ENCODE data around the gene GPX4. TPM values are rescaled to one million over a fixed set of nuclear protein-coding genes. Genes with fewer than 3 reads are reported as not detected.

The GPX4 gene
- total RNA-seq, 4 donors from 2014 or later, result 267 to 359 (median 344) TPM

GRCh38 chr19:1122021-1122971, 18.5 kb downstream of the GPX4 start:
- H3K4me1 ChIP-seq, result peaks cover 21% of the 10 kb centered on the region
- H3K9me3 ChIP-seq, result no peaks in the 10 kb centered on the region
- DNase-seq (ENCODE audit: low spot score in 2 of 2), result no peak
- peaks cover 97% of the 10 kb centered on the region for H3K36me3 ChIP-seq
- no peak overlapping the region for H3K27ac ChIP-seq
- no peak for TF ChIP-seq CTCF (IDR thresholded peaks at IDR 0.05)
- TF ChIP-seq POLR2A (IDR thresholded peaks at IDR 0.05), result no peak
- TF ChIP-seq EP300 (IDR thresholded peaks at IDR 0.05), result no peak
- TF ChIP-seq POLR2AphosphoS5 (IDR thresholded peaks at IDR 0.05), result no peak
- H3K27me3 ChIP-seq, result no peaks in the 10 kb centered on the region
- H3K4me3 ChIP-seq, result no peak overlapping the region
- 96% methylated on average over 54 of the region's 63 CpGs for WGBS

DNA sequence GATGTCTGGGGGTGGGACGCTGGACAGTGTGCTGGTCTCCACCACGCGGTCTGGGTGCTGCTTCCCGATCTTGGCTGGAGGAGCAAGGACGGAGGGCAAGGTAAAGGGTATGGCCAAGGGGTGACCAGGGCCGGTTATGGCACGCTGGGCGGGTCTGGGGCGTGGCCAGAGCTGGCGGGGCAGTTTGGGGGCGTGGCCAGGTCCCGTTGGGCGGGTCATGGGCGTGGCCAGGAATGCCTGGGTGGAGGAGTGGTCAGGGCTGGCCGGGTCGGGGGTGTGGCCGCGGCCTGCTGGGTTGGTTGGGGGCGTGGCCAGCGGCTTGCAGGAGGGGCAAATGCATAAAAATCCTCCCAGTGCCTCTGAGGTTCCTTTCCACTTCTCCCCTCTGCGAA, 19.2 kb downstream of the GPX4 start:
- Histone ChIP-seq H3K27ac (no peak overlapping the region), H3K36me3 (peaks cover 97% of the 10 kb centered on the region)

GRCh38 chr19:1123381-1123780, 19.6 kb downstream of the GPX4 start:
- peaks cover 21% of the 10 kb centered on the region for H3K4me1 ChIP-seq
- 97% methylated on average over 16 of the region's 20 CpGs for WGBS
- no peak overlapping the region for H3K4me3 ChIP-seq
- H3K9me3 ChIP-seq, result no peaks in the 10 kb centered on the region
- H3K27ac ChIP-seq, result no peak overlapping the region
- no peaks in the 10 kb centered on the region for H3K27me3 ChIP-seq
- peaks cover 95% of the 10 kb centered on the region for H3K36me3 ChIP-seq
- DNase-seq (ENCODE audit: low spot score in 2 of 2), result no peak
- TF ChIP-seq POLR2A (IDR thresholded peaks at IDR 0.05), result no peak
- TF ChIP-seq POLR2AphosphoS5 (IDR thresholded peaks at IDR 0.05), result no peak
- no peak for TF ChIP-seq EP300 (IDR thresholded peaks at IDR 0.05)
- no peak for TF ChIP-seq CTCF (IDR thresholded peaks at IDR 0.05)

More for the DNA sequence above, 19.2 kb downstream of the GPX4 start:
- Histone ChIP-seq H3K9me3 (no peaks in the 10 kb centered on the region), H3K27me3 (no peaks in the 10 kb centered on the region), H3K4me3 (no peak overlapping the region), H3K4me1 (peaks cover 18% of the 10 kb centered on the region)
- TF ChIP-seq CTCF (IDR thresholded peaks at IDR 0.05), result no peak
- 51% methylated on average over 21 of the region's 21 CpGs for WGBS
- DNase-seq (ENCODE audit: low spot score in 2 of 2), result no peak

GRCh38 chr19:1123885-1124677, 20.3 kb downstream of the GPX4 start:
- no peaks in the 10 kb centered on the region for H3K9me3 ChIP-seq
- H3K27me3 ChIP-seq, result no peaks in the 10 kb centered on the region
- TF ChIP-seq EP300 (IDR thresholded peaks at IDR 0.05), result no peak
- TF ChIP-seq POLR2AphosphoS5 (IDR thresholded peaks at IDR 0.05), result no peak
- TF ChIP-seq POLR2A (IDR thresholded peaks at IDR 0.05), result no peak
- TF ChIP-seq CTCF (IDR thresholded peaks at IDR 0.05), result no peak
- WGBS, result 90% methylated on average over 2 of the region's 23 CpGs
- no peak overlapping the region for H3K4me3 ChIP-seq
- peaks cover 28% of the 10 kb centered on the region for H3K4me1 ChIP-seq
- H3K27ac ChIP-seq, result no peak overlapping the region
- peaks cover 89% of the 10 kb centered on the region for H3K36me3 ChIP-seq
- DNase-seq (ENCODE audit: low spot score in 2 of 2), result no peak

Measured in suprapubic skin (tissue), 4 donors.